ENCODE data around the gene CAMK2N1.
"Not testable (repeated sequence)": the region's sequence is repeated elsewhere in the genome, so short reads cannot be mapped to it uniquely, and the experiment has no call there.

CAMK2N1 gene

DNA sequence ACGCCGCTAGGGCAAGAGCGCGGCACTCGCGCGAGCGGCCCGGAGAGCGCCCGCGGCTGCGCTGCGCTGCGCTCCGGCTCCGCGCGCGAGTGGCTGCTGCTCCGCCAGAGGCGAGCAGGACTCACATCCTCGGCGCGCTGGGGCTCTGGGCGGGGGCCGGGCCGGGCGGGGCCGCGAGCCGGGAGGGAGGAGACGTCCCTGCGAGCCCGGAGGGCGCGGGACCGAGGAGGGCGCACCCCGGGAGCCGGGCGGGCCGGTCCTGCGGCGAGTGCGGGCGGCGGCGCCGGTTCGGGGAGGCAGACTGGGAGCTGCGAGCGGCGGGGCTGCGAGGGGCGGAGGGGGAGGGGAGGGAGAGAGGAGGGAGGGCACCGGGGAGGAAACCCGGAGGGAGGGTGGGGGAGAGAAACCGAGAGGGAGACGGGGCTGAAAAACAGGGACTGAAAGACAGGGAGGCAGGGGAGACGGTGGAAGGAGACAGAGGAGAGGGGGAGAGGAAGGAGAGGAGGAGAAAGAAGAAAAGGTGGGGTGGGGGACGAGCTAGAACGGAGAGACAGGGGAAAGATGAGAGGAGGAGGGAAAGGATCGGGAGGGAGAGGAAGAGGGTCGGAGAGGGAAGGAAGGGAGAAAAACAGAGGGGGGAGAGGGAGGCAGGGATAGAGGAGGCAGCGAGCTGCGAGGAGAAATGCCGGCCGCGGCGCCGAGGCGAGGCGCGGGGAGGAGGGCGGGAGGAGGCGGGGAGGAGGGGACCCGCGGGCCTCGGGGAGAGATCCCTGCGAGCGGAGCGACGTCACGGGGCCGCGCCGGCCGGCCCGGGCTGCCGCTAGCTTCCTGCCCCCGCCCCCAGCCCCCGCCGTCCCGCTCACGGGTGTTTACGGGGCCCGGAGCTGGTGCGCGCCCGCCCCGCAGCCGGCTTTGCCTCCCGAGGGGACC is at the start of gene CAMK2N1:
TSS of gene CAMK2N1 (minus strand) at position 684 of the 930 bp plus-strand sequence. CDS start 831 bp downstream, outside the sequence.
- peak in 1 of 2 donors; percentile 64 for DNase-seq (ENCODE audit: low read depth in 2 of 2)

DNA sequence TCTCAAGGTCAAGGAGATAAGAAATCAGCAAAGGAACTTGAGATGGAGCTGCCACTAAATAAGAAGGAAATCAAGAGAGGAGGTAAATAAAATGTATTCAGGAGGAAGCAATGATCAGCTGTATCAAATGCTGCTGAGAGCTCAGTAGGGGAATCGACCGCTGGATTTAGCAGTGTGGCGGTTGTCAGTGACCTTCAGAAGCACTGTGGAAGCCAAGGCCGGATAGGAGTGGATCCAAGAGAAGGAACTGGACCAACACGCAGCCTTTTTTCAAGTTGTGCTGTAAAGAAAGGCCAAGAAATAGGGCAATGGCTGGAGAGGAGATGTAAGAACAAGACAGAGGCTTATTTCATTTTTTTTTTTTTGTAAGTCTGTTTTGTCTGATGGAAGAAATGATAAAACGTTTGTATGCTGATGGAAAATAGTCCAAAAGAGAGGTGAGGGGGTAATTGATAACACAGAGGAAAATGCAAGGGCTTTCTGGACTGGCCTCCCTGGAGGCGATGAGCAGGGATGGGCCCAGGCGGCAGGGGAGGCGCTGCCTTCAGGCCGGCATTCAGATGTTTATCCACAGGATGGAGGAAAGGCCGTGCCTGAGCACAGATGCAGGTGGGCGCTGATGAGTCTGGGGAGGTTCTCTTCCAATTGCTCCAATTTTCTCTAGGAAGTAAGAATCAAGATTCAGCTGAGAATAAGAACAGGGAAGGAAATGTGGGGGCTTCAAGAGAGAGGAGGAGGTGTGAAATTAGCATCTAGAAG is 48.8 kb upstream of the CAMK2N1 start:
- no peak for DNase-seq (ENCODE audit: low read depth in 2 of 2)

DNA sequence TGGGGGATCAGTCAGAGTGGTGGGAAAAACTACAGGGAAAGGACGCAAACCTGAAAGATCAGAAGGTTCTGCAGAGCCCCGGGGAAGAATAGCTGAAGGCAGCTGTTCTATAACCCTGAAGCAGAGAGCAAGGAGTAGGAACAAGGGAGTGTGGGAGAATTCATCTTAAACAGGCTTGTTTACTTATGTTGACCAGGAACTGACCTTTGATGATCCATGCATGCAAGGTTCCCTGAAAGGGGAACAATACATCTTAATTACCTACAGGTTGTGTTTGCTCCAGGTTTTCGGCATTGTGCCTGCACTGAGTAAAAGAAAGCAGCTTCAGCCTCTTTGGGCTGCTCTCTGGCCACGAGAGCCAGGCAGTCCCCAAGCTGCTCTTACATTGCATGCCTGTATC is 47.6 kb upstream of the CAMK2N1 start:
- DNase-seq (ENCODE audit: low read depth in 2 of 2) = no peak

DNA sequence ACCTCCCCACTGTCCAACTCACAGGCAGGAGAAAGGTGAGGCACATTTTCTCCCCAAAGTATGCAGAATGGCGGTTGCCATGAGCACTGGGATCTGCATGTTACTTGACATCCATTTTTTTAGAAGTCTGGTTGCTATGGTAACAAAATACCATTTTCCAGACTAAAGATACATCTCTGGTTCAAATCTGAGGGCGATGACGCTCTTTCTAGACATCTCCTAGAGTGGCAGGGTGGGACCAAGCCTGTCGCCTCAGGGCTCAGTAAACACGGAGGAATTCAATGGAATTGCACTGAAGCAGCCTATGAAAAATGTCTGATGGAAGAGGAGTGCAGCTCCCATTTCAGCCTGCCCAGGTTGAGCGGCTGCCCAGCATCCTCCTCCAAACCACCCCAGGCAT is 44.9 kb upstream of the CAMK2N1 start:
- DNase-seq (ENCODE audit: low read depth in 2 of 2) = no peak

DNA sequence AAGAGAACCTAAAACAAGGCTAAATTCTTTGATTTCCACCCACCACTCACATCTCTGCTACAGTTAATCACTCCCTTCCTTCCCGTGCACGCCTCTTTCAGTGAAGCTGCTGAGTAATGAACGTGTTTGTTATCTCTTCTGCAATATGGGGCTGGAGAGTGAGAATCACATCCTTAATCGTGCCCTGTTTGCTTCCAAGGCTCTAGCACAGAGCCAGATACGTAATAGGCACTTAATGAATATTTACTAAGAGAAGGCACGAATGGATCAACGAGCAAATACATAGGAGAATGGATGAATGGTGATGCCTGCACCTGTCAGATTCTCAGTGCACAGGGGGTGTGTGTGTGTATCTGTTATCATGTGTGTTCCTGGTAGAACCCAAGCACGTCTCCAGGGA is 44.3 kb upstream of the CAMK2N1 start:
- DNase-seq (ENCODE audit: low read depth in 2 of 2) = no peak

DNA sequence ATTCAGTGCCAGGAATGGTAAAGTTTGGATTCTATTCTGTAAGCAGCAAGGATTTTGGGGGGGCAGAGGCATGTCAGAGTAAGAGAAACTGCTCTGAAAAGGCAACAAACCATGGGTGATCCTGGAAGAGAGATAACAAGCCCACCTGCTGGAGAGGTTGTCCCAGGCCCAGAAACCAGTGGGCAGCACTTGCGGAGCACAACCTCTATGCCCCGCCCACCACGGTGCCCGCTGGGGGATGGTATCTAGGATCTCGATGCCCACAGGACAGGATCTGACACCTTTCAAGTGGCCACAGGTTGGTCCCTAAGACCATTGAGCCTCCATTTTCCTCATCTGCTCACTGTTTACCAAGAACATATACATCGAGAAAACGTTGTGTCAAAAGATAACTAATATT is 42.2 kb upstream of the CAMK2N1 start:
- DNase-seq (ENCODE audit: low read depth in 2 of 2) = no peak

DNA sequence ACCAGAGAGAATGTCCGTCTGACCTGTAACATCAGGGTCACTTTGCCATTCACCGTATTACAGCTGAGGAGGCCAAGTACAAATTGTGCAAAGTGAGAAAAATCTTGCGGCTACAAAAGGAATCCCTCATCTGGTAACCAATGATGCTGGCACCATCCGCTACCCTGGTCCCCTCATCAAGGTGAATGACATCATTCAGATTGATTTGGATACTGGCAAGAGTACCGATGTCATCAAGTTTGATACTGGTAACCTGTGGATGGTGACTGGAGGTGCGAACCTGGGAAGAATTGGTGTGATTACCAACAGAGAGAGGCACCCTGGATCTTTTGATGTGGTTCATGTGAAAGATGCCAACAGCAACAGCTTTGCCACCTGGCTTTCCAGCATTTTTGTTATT is 40.3 kb upstream of the CAMK2N1 start:
- no peak for DNase-seq (ENCODE audit: low read depth in 2 of 2)

DNA sequence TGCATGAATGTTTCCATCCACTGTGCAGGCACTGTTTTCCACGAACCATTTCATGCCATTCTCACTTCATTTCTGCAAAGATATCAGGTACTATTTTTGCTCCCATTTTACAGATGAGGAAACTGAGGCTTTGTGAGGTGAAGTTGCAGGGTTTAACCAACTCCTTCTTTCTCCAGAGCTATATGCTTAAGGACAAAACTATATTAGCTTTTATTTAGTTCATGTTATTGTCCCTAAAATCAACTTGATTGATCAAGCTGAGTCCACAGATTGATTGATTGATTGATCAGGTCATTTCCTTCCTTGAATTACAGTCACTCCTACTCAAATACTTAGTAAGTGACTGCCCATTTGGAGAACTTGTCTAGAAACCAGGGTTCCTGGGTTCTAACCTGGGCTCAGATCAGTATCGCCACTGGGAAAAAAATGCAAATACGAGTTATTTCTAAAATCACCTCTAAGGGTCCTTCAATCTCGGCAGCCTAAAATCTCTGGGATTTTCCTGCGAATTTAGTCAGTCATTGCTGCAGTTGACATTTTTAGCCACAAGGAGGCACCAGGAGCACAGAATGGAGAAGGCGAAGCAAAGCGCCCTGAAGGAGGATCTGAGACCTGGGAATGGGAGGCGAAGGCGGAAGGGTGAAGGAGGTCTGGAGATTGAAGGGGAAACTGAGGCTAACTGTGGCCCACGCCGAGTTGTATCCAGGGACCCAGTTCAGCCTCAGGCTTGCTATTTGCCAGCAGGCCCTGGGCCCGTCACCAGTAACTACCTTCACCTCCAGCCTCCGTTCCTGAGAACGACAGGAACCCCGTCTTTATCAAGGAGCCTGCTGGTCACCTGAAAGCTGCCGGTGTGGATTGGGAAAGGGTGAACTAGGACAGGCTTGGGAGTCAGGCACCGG is 36.2 kb upstream of the CAMK2N1 start:
- DNase-seq (ENCODE audit: low read depth in 2 of 2) = peak; percentile 24 to 25

DNA sequence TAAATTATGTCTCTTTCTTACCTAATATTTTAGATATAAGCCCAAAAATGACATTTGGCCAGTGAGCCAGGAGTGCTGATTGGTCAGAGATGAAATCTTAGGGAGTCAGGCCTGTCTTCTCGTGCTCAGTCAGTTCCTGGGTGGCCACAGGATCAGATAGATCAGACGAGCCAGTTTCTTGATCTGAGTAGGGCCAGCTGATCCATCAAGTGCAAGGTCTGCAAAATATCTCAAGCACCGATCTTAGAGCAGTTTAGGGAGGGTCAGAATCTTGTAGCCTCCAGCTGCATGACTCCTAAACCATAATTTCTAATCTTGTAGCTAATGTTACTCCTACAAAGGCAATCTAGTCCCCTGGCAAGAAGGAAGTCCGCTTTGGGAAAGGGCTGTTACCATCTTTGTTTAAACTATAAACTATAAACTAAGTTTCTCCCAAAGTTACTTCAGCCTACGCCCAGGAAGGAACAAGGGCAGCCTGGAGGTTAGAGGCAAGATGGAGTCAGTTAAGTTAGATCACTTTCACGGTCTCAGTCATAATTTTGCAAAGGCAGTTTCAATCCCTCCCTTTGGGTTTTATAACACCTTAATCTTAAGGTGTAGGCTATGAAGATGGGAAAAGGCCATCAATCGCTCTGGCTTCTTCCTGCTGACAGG is 33.7 kb upstream of the CAMK2N1 start:
- DNase-seq (ENCODE audit: low read depth in 2 of 2) = not testable (repeated sequence)

DNA sequence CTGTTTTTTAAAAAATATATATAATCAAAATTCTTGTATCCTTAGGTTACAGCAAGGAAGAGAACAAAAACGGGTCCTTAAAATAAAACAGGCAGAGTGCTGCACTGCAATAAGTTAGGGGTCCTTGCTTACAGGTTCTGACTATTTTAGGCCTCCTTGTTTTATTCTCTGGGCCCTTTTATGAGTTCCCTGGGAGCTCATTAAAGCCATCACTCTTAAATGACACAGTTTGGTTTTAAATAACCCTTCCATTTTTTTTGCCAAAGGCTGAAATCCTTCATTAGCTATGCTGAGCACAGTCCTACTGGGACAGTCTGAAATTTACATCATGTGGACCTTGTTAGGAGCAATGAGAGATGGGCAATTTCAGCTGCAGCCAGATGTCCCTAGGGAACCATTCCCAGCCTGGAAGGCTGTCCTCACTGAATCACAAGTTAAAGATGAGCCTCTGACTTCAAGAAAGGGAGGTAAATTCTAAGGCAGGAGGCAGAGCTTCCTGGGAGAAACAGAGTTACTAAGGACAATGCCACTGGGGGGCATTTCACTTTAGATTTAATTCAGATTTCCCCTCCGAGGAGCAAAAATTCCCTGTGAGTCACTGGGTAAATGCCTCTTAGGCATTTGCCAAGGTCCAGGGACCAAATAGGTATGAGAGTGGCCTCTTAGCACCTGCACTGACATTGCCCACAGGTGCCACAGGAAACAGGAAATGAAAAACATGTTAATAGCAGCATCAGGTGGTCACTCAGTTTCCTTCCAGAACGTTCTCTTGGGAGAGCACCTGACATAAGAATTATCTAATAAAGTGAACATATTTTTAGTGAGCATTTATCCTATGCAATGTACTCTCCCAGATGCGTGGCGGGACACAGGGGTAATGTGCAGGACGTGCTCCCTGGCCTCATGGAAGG is 25.8 kb upstream of the CAMK2N1 start:
- DNase-seq (ENCODE audit: low read depth in 2 of 2) = no peak

DNA sequence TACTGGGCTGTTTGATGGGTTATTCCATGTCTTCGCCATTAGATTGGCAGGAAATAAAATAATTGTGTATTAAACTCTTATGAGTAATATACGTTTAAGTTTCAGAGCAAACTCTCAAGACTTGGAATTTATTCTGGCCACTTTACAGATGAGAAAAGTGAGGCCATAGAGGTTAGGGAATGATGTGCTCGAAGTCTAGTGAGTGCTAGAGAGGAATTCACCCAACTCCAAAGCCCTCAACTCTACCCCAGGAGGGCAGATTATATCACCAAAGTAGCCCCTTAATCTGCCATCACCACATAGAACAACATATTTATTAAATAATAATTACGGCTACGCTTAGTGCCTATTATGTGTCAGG is 22.4 kb upstream of the CAMK2N1 start:
- DNase-seq (ENCODE audit: low read depth in 2 of 2) = no peak

DNA sequence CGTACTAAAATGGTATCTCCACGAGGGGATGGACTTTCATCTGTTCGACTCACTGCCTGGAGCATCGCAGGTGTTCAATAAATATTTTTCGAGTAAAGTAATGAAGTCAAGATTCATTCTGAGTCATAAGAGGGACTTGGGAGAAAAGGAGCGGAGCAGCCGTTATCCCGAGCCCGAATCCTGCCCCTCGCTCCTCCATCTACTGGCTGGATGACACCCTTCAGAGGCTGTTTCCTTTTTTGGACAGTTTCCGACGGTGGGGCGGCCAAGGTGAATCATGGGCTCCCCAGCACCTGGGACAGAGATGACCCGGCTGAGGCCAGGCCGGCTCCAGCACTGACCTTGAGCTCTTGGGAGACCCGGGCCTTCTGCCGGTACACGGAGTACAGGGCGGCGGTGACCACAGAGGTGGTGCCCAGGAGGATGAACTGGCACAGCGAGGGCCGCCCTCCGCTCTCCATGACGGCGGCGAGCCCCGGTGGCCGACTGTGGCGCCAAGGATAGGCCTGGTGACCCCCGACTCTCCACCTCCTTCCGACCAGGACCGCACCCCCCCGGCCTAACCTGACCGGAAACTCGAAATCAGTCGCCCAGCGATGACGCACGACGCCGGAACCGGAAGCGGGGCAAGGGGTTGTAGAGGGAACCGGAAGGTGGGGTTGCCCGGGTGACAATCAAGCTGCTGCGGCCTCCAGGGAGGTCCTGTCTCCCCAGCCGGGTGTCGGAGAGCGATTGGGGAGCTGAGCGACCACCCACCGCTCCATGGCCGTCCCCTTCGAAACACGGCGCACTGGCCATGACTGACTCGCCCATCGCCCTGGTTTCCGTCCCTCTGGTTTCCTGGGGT is 21.8 kb upstream of the CAMK2N1 start, which contains the start of gene MUL1:
TSS of gene MUL1 (minus strand) at position 588 of the 847 bp plus-strand sequence. CDS start at position 461, 127 bp downstream.
- DNase-seq (ENCODE audit: low read depth in 2 of 2) = peak; percentile 90 to 91

DNA sequence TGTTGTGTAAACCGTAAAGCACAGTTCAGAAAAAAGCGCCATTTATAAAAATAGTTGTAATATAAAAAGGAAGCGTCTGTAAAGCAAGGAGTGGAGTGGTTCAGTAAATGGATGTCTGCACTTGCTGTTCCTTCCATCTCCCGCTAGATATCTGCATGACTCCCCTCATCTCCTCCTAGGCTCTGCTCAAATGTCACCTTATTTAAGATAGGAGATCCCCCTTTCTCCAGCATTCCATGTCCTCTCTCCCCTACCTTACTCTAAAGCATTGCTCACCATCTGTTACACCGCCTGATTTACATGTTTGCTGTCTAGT is 21.2 kb upstream of the CAMK2N1 start:
- DNase-seq (ENCODE audit: low read depth in 2 of 2) = no peak

DNA sequence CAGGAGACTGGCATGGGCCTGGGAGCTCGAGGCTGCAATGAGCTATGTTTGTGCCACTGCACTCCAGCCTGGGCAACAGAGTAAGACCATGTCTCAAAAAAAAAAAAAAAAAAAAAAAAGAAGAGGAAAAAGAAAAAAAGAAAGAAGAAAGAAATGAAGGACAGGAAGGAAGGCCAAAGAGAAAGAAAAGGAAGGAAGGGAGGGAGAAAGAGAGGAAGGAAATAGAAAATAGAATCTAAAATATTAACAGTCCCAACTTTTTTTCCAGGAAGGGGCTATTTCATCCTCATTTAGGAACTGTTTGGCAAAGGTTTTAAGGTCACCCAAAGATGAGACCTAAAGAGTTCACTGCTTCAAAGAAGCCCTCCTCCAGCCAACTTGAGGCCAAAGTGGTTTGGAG is 19.5 kb upstream of the CAMK2N1 start:
- no peak for DNase-seq (ENCODE audit: low read depth in 2 of 2)

DNA sequence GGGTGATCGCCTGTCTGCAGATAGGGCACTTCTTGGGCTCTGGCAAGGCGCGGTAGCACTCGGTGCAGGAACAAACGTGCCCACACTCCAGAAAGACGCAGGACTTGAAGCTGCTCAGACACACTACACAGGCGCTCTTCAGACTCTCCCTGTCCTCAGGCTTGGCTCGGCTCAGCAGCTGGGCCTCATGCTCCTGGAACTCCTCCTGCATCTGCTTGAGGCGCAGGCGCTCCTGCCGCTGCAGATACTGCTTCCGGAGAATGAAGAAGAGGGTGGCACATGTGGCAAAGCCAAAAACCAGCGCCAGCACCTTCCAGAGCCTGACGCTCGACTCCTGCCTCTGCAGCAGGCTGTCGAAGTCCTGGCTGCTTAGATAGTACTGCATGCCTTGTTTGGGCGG is 14.7 kb upstream of the CAMK2N1 start:
- no peak for DNase-seq (ENCODE audit: low read depth in 2 of 2)

DNA sequence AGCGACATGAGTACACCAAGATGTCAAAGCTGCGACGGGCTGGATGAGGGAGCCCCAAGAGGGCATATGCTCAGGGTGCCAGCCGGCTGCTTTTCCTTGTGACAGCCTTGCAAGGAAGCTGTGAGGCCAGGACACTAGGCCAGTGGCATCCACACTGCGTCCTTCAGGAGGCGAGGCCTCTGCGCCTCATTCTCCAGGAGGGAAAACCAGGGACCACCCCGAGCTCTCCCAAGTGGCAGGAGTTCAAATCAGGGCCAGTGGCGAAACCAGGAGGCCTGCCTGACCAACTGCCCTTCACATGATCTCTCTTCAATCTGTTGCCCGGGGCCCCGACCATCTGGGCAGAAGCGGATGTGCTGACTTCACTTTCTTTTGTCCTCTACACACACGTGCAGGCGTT is 13.7 kb upstream of the CAMK2N1 start:
- no peak for DNase-seq (ENCODE audit: low read depth in 2 of 2)

DNA sequence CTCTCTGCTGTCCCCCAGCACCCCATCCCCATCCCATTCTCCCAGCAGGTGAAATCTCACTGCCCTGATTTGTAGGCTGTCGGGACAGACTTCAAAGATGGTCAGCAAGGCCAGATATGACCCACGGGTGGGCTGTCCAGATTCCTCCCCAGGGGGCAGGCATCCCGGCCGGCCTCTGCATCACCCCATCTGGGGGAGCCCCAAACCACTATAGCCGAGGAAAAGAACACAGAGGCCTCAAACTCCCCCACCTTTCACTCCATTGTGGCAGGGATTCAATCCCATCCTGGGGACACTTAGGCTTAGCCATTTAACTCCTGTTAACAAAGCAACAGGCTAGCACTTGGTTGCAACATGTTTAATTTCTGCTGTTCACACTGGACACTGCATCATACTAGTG is 13.1 kb upstream of the CAMK2N1 start:
- no peak for DNase-seq (ENCODE audit: low read depth in 2 of 2)

DNA sequence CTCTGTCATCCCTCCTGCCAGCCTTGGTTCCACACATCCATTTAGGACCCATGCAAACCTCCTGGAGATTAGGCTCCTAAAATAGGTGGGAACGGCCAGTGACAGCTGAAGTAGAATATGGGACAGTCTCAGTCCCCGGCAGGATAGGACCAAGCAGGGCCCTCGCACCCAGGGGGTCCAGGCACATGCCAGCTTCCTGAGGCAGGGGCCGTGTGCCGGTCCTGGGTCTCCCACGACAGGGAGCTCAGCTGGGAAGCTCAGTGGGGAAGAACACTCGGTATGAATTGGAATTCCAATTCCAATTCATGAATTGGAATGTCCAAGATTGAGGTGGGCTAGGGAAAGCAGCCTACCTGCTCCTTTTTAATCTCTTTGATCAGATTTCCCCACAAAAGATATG is 12.1 kb upstream of the CAMK2N1 start:
- DNase-seq (ENCODE audit: low read depth in 2 of 2) = no peak

DNA sequence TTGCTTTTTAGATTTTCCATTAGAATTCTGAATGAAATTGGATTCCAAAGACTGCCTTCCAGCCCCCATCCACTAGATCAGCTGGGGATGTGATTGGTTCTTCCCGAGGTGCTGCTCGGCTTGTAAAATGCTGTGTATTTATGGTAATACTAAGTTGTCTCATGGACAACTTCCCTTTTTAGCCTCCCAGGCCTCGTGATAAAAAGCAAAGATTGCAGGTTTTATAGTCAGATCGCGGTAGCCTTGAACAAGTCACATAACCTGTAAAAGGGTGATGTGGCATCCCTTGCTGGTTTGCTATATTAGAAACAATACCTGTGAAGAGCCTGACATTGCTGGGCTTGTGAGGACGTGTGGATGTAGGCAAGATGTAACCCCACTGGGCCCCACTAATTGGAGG is 11.5 kb upstream of the CAMK2N1 start:
- DNase-seq (ENCODE audit: low read depth in 2 of 2) = no peak

All from stimulated activated CD8-positive, alpha-beta memory T cell treated with anti-CD3 and anti-CD28 coated beads, Interleukin-7, amount 100 ng/mL, for 4 hours (primary cell).